Choroid plexus epithelial cell (primary cell): ENCODE measurements around the gene TPM3.

Source experiments
- DNase-seq: peaks from one replicate; pipeline ENCODE4 v3.0.0-alpha.2; 2010; ENCODE audit warnings: low read depth
- H3K4me3 ChIP-seq: 2 replicates; pipeline ENCODE4 v1.5.1; 2011; ENCODE audit warnings: low read depth, mild to moderate bottlenecking, control low read depth, low read length, moderate library complexity
- TF ChIP-seq, protein P1 (sequence below): conservative IDR thresholded peaks from 2 replicates; pipeline ENCODE4 v1.5.1; 2011; ENCODE audit warnings: low read depth, mild to moderate bottlenecking, control low read depth, inconsistent platforms, low read length, moderate library complexity

Gene TPM3

DNA sequence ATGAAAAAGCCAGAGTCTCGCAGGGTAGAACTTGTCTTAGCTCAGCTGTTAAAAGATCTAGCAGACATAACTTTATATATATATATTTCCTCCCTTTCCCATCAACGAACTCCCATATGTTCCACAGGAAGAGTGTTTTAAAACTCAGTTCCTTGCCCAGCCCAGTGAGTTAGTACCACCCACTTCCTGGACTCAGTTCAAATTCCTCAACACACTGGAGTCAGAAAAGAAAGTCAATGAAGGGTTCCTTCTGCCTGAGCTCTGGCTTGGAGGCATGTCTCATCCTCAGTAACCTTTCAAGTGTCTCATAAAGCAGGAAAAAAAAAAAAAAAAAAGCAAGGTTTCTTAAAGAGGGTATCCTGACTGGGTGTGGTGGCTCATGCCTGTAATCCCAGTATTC lies 15.6 kb downstream of the TPM3 start:
- DNase-seq, result peak; percentile 87
- no peak overlapping the region for H3K4me3 ChIP-seq

DNA sequence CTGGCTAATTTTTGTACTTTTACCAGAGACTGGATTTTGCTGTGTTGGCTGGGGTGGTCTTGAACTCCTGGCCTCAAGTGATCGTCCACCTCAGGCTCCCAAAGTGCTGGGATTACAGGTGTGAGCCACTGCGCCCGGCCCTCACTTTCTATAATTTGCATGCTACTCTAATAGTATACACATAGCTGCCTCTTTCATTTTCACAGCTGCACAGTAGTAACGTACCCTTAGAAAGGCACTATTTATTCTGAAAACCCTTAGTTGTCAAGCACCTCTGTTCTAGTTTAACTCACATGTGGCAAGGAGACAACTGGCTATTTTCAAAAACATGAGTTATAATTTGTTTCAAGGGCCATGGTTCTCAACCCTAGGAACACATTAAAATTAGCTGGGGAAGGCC lies 17.2 kb downstream of the TPM3 start:
- TF ChIP-seq, protein P1, sequence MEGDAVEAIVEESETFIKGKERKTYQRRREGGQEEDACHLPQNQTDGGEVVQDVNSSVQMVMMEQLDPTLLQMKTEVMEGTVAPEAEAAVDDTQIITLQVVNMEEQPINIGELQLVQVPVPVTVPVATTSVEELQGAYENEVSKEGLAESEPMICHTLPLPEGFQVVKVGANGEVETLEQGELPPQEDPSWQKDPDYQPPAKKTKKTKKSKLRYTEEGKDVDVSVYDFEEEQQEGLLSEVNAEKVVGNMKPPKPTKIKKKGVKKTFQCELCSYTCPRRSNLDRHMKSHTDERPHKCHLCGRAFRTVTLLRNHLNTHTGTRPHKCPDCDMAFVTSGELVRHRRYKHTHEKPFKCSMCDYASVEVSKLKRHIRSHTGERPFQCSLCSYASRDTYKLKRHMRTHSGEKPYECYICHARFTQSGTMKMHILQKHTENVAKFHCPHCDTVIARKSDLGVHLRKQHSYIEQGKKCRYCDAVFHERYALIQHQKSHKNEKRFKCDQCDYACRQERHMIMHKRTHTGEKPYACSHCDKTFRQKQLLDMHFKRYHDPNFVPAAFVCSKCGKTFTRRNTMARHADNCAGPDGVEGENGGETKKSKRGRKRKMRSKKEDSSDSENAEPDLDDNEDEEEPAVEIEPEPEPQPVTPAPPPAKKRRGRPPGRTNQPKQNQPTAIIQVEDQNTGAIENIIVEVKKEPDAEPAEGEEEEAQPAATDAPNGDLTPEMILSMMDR, result no peak
- no peak for DNase-seq

More for the DNA sequence above, 15.6 kb downstream of the TPM3 start:
- TF ChIP-seq, protein P1, result no peak

DNA sequence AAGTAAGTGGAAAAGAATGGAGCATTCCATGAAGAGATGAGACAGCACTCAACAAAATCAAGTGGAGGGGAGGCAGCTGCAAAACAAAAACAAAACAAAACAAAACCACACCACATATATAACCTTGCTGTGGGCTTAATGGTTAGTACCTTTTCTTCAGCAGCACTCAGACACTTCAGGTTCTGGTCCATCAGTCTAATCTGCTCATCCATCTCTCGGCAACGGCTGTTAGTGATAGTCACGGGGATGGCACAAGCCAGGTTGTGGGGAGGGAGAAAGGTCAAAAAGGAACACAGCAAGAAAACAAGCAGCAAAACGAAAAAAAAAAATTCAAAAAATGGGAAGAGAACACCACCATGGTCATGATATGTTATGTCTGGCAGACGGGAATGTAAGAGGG lies 20.0 kb downstream of the TPM3 start:
- H3K4me3 ChIP-seq, result no peak overlapping the region
- DNase-seq, result no peak
- TF ChIP-seq, protein P1, result no peak

More for the DNA sequence above, 17.2 kb downstream of the TPM3 start:
- no peak overlapping the region for H3K4me3 ChIP-seq

DNA sequence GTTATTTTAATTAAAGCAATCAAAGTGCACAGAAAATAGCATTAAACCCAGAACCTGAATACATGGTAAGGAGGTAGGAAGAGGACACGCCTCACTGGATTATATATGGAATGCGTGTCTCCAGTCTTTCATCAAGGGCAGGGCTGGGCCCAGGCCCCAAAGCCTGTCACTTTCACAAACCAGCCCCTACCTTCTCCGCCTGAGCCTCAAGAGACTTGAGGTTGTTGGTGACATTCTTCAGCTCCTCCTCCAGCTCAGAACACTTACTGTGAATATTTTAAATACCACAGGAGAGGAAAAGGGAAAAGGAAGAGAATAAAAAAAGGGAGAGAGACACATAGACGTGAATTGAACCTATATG lies 20.7 kb downstream of the TPM3 start:
- DNase-seq, result no peak
- TF ChIP-seq, protein P1, result no peak
- no peak overlapping the region for H3K4me3 ChIP-seq

DNA sequence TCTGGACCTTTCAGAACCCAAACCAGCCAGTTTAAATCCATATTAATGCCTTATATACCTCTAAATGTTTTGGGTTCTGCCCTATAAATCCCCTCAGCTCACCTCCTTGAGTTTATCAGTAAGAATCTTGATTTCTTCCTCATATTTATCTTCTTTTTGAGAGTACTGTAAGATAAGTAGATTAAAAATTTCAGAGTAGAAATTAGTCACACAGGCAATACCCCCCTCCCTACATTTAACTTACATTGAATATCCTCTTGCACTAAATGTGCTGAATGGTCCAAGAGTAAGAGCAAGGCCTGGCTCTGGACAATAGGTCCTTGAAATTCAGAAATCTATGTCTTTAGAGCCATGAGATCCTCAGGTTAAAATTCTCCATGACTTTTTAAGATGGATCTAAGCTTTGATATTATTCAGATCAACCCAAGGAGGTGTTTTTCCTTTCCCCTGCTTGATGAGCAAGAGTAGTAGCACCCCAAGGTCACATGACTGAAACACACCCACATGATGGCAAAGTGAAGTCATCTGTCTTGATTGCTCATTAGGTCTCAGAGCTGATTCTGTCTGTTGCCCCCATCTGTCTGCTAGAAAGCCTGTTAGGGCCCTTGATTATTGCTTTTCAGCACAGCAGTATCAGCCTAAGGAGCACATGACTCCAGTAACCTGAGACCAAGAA lies 21.2 kb downstream of the TPM3 start:
- TF ChIP-seq, protein P1, result no peak

DNA sequence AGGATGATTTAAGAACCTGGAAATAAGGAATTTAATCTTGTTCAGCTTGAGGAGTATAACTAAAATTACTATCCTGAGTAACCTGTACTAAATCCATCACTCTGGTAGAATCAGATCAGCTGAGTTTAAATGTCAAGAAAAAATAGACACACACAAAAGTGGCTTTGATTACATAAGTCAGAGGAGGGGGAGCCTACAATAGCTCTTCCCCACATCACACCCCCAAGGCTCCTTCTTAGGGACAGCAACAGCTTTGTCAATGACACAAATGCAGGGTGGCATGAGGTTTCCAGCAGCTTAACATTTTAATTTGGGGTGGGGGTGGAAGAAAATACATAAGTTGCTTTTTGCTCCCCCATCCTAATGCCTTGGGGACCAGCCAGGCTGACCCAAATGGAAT lies 24.4 kb downstream of the TPM3 start:
- DNase-seq, result no peak
- TF ChIP-seq, protein P1, result no peak
- H3K4me3 ChIP-seq, result no peak overlapping the region

More for the DNA sequence above, 21.2 kb downstream of the TPM3 start:
- no peak overlapping the region for H3K4me3 ChIP-seq
- DNase-seq, result peak; percentile 25

DNA sequence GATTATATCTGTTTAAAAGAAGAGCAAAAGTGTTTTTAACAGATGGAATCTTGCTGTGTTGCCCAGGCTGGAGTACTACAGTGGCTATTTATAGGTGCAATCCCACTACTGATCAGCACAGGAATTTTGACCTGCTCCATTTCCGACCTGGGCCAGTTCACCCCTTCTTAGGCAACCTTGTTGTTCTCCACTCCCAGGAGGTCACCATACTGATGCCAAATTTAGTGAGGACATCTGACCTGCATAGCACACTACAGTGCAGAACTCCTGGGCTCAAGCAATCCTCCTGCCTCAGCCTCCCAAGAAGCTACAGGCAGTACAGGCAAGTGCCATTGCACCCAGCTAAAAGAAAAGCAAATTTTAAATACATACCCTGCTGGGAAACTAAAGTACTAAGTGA lies 25.7 kb downstream of the TPM3 start:
- TF ChIP-seq, protein P1, result no peak
- H3K4me3 ChIP-seq, result no peak overlapping the region
- DNase-seq, result no peak
